ENCODE measurements around the gene GOLGA3.
"Not testable (repeated sequence)": the region's sequence is repeated elsewhere in the genome, so short reads cannot be mapped to it uniquely, and the experiment has no call there.

Gene GOLGA3

GRCh38 chr12:132828706-132829534 is at the start of gene GOLGA3:
Gene GOLGA3, minus strand, starts transcription at chr12:132828869. Its CDS starts 6,741 bp downstream, at chr12:132822128.
- peak; percentile 68 for DNase-seq (ENCODE audit: low read depth, low spot score)

- DNase-seq (ENCODE audit: low read depth, low spot score): not testable (repeated sequence)
Observed at GRCh38 chr12:132874620-132875019, 46.0 kb upstream of the GOLGA3 start.

- no peak for DNase-seq (ENCODE audit: low read depth, low spot score)
Observed at GRCh38 chr12:132874175-132874574, 45.5 kb upstream of the GOLGA3 start.

GRCh38 chr12:132873724-132874123 is 45.1 kb upstream of the GOLGA3 start:
- DNase-seq (ENCODE audit: low read depth, low spot score): no peak

- DNase-seq (ENCODE audit: low read depth, low spot score): no peak
Observed at GRCh38 chr12:132872975-132873421, 44.3 kb upstream of the GOLGA3 start.

GRCh38 chr12:132872073-132872855 is 43.6 kb upstream of the GOLGA3 start:
- no peak for DNase-seq (ENCODE audit: low read depth, low spot score)

GRCh38 chr12:132869551-132869950 is 40.9 kb upstream of the GOLGA3 start:
- DNase-seq (ENCODE audit: low read depth, low spot score): no peak

GRCh38 chr12:132866251-132866828 is 37.7 kb upstream of the GOLGA3 start:
- no peak for DNase-seq (ENCODE audit: low read depth, low spot score)

GRCh38 chr12:132861558-132861957 is 32.9 kb upstream of the GOLGA3 start:
- DNase-seq (ENCODE audit: low read depth, low spot score): no peak

- no peak for DNase-seq (ENCODE audit: low read depth, low spot score)
Observed at GRCh38 chr12:132858718-132859266, 30.1 kb upstream of the GOLGA3 start.

- not testable (repeated sequence) for DNase-seq (ENCODE audit: low read depth, low spot score)
Observed at GRCh38 chr12:132857019-132857418, 28.4 kb upstream of the GOLGA3 start.

- DNase-seq (ENCODE audit: low read depth, low spot score): no peak
Observed at GRCh38 chr12:132856581-132856980, 27.9 kb upstream of the GOLGA3 start.

- not testable (repeated sequence) for DNase-seq (ENCODE audit: low read depth, low spot score)
Observed at GRCh38 chr12:132855211-132855610, 26.5 kb upstream of the GOLGA3 start.

- DNase-seq (ENCODE audit: low read depth, low spot score): no peak
Observed at GRCh38 chr12:132853285-132854092, 24.8 kb upstream of the GOLGA3 start.

GRCh38 chr12:132852496-132852895 is 23.8 kb upstream of the GOLGA3 start:
- no peak for DNase-seq (ENCODE audit: low read depth, low spot score)

- DNase-seq (ENCODE audit: low read depth, low spot score): no peak
Observed at GRCh38 chr12:132851465-132851864, 22.8 kb upstream of the GOLGA3 start.

GRCh38 chr12:132850291-132850690 is 21.6 kb upstream of the GOLGA3 start:
- no peak for DNase-seq (ENCODE audit: low read depth, low spot score)

GRCh38 chr12:132848521-132848920 is 19.9 kb upstream of the GOLGA3 start:
- no peak for DNase-seq (ENCODE audit: low read depth, low spot score)

GRCh38 chr12:132847363-132848356 is 19.0 kb upstream of the GOLGA3 start:
- peak; percentile 75 for DNase-seq (ENCODE audit: low read depth, low spot score)

GRCh38 chr12:132844681-132845080 is 16.0 kb upstream of the GOLGA3 start:
- DNase-seq (ENCODE audit: low read depth, low spot score): not testable (repeated sequence)

All from iPS DF 19.7 (cell line).